Epithelial cell of proximal tubule (primary cell): Measurements from ENCODE around the gene SFI1. TPM values are rescaled to one million over a fixed set of nuclear protein-coding genes. Genes with fewer than 3 reads are reported as not detected.
A peak's percentile ranks its signal among the peaks of the same experiment; 100 is the strongest.

Experiments
- DNase-seq: peaks from one replicate; pipeline ENCODE4 v3.0.0-alpha.2; 2011; ENCODE audit warnings: low read depth
- H3K4me3 ChIP-seq: 2 replicates; pipeline ENCODE4 v1.5.1; 2011; ENCODE audit warnings: low read depth, mild to moderate bottlenecking, low read length
- total RNA-seq: library from RNA; depleted of rRNA; stranded (reverse); fragments of >200 nt; gene quantifications from 2 replicates; pipeline ENCODE4 v1.2.3, GENCODE V29; 2015
- TF ChIP-seq, protein P1 (sequence below): conservative IDR thresholded peaks from 2 replicates; pipeline ENCODE4 v1.5.1; 2012; ENCODE audit warnings: low read depth, mild to moderate bottlenecking, low read length

Gene SFI1
- total RNA-seq, 1 donor from 2014 or later = 26.0 TPM

DNA sequence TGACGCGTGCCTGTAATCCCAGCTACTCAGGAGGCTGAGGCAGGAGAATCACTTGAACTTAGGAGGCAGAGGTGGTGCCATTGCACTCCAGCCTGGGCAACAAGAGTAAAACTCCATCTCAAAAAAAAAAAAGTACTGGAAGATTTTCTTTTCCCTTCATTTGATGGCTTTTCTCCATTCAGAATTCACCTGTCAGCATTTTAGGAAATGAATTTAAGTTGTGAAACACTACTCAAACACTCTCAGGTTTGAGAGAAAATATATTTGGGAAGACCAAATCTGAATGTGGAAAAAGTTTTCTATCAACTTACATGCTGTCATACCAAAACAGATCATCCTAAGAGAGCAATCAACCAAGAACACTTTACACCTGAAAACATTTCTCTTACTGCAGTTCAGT is 9.4 kb upstream of the SFI1 start:
- H3K4me3 ChIP-seq = no peak overlapping the region
- no peak for DNase-seq
- TF ChIP-seq, protein P1, sequence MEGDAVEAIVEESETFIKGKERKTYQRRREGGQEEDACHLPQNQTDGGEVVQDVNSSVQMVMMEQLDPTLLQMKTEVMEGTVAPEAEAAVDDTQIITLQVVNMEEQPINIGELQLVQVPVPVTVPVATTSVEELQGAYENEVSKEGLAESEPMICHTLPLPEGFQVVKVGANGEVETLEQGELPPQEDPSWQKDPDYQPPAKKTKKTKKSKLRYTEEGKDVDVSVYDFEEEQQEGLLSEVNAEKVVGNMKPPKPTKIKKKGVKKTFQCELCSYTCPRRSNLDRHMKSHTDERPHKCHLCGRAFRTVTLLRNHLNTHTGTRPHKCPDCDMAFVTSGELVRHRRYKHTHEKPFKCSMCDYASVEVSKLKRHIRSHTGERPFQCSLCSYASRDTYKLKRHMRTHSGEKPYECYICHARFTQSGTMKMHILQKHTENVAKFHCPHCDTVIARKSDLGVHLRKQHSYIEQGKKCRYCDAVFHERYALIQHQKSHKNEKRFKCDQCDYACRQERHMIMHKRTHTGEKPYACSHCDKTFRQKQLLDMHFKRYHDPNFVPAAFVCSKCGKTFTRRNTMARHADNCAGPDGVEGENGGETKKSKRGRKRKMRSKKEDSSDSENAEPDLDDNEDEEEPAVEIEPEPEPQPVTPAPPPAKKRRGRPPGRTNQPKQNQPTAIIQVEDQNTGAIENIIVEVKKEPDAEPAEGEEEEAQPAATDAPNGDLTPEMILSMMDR = no peak

DNA sequence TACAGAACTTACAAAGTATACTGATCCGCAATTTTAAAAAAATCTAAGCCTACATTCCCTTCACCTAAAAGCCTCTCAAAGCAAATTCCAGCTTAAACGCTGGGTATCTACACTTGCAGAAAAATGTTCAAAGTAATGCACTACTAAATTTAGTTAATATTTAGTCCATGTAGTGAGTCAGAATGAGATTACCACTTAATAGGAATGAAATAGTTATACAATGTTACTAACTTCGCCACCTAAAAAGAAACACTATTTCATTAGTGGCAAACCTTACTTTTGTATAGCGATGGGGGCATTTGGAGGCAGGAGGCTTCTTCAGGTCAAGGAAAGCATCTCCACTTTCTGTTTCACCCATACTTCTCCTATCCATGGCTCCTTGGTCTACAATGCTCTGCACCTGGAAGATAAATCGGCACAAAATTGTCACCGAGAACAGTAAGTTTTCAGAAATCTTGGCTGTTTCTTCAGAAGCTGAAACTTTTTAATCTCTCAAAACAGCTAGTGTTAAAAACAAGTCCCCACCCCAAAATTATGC is 7.9 kb upstream of the SFI1 start:
- TF ChIP-seq, protein P1 = no peak
- DNase-seq = no peak
- H3K4me3 ChIP-seq = peak overlapping the region; percentile 93

DNA sequence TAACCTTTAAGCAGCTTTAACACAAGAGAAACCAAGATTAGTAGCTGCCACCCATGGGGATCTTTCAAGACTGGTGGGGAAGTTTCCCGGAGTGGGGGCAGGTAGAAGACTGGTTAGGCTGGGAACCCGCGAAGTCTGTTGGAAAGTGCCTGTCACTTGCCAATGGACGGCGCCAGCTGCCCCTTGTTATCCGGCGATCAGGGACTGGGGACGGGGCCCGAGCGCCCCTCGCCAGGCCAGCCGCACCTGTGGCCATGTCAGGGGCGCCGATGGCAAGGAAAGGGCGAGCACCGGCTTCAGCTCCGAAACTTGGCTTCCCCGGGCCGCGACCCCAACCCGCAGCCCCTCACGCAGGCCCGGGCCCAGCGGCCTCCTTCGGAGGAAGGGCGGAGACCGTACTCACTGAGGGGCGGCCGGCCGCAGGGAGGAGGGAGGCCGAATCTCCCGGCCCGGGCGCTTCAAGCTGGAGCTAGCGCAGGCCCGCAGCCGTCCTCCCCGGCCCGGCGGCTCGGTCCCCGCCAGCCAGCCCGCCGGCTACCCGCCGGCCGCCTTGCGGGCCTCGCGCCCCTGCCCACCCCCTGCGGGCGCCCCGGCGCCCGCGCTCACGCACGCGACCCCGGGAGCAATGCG is 7.2 kb upstream of the SFI1 start:
- H3K4me3 ChIP-seq = peak overlapping the region; percentile 93
- DNase-seq = no peak
- TF ChIP-seq, protein P1 = no peak

DNA sequence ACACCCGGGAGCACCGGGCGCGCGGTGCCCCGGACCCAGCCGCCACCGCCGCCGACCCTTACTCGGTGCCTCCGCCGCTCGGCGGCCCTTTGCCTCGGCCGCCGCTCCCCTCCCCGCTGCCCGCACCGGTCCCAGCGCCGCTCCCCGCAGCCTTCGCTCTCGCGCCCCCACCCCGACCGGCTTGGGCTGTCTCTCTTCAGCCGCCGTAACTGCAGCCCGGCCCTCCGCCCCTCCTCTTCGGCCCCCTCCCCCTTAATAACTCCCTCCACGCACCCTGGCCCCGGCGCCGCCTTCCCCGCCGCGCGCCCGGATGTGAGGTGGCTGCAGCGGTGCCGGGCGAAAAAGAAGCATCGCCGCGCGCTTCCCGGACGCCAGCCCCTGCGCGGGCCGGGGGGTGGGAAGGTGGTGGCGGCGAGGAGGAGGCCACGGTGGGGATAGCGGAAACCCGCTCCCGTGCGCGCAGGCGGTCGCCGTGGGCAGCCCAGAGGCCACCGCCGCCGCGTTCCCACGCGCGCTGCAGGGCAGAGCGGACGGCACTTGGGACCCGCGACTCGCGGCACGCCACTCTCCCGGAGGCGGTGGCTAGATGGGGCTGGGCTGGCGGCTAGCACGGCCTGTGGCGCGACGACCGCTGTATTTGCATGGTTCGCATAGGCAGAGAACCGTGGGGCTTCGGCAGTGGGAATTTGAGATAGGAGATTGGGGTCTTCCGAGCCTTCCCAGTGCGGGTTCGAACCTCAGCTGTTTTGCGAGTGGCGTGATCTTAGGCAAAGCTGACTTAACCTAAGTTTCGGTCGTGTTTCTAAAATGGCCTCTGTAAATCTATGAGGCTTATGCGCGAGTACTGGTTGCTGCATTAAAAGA is 6.5 kb upstream of the SFI1 start, which contains the start of gene EIF4ENIF1:
Gene EIF4ENIF1, minus strand, starts transcription at position 211 of the 864 bp plus-strand sequence. CDS start 1,124 bp downstream, outside the sequence.
- TF ChIP-seq, protein P1 = no peak
- no peak for DNase-seq
- H3K4me3 ChIP-seq = peak within 1 kb of the TSS; percentile 93

DNA sequence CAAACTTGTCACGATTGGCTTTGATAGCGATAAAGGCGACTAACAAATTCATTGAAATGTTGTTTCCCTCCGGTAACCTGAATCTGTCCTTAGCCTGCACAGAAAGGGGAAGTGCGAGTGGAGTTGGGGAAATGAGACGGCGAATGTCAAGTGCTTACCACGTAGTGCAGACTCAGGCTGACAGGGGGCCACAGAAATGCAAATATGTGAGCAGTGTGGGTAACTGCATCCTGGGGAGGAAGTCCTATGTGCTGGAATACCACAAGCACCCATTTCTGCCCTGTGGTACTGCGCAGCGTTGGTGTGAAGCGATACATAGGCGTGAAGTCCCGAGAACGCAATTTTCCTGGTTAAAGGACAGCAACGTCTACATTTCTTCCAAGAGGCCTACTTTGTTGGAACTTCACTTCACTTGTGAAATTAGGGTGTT is 5.8 kb upstream of the SFI1 start:
- H3K4me3 ChIP-seq = peak overlapping the region; percentile 93
- TF ChIP-seq, protein P1 = no peak
- no peak for DNase-seq

DNA sequence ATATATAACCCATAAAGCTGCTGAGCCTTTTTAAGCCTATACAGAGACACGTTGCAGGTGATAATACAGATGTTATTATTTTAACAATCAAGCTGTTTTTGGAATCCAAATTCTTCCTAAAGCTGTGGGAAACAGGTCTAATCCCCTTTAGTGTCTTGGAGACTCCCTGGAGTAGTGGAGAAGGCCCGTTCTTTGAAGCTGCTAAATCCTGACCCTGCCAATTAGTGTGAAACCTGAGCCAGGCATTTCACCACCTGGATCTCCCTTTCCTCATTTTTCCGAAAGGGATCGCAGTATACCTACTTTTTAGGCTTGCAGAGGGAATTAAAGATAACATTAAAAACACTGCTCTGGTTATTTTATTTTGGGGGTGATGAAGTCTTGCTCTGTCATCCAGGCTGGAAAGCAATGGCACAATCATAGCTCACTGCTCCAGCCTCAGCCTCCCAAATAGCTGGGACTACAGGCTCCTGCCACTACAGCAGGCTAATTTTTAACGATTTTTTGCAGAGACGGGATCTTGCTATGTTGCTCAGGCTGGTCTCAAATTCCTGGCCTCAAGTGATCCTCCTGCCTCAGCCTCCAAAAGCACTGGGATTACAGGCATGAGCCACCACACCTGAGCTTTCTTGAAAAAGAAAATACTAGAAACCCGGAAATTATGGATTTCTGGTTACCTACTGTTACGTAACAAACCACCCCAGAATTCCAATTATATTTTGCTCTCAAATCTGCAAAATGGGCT is 4.9 kb upstream of the SFI1 start:
- TF ChIP-seq, protein P1 = no peak
- H3K4me3 ChIP-seq = peak overlapping the region; percentile 93
- DNase-seq = no peak
